Stimulated activated CD8-positive, alpha-beta memory T cell treated with anti-CD3 and anti-CD28 coated beads, Interleukin-12 subunit alpha, Interleukin-12 subunit beta, amount 100 ng/mL, for 4 hours (primary cell): ENCODE data around the gene MAN1B1.
"Not testable (repeated sequence)": the region's sequence is repeated elsewhere in the genome, so short reads cannot be mapped to it uniquely, and the experiment has no call there.

Experiments used
- DNase-seq: peaks from one replicate; pipeline ENCODE4 v3.0.0-alpha.2; 2020; ENCODE audit warnings: low read depth

Gene MAN1B1

DNA sequence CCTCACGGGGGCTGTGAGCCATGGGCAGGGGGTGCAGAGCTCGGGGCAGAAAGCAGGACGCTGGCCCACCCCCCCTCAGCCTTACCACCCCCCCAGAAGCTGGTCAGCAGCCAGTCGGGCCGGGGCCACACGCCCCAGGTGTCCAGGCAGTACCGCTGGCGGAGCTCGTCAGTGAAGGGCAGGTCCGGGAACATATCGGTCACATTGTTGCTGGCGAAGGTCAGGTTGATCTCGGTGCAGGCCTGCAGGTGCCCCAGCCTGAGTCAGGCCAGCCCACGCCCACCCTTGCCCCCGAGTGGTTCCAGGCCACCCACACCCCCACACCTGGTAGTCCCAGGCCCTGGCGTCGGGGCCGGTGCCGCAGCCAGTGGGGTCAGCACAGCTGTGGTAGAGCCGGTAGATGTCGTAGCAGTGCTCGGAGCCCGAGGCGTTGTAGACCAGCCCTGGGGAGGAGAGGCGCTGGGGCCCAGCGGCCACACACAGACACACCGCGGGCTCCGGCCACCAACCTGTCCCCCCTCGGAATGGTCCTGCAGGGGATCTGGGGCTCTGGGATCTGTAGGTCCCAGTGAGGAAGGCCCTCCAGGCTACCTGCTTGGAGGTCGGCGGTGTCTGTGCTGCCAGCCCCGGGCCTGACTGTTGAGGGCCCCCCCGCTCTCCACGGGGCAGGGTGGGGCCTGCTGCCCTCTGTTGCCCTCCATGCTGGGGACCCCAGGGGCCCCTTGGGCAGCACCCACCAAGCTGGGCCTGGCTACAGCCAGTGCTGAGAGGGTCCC is 25.2 kb downstream of the MAN1B1 start:
- DNase-seq: no peak

DNA sequence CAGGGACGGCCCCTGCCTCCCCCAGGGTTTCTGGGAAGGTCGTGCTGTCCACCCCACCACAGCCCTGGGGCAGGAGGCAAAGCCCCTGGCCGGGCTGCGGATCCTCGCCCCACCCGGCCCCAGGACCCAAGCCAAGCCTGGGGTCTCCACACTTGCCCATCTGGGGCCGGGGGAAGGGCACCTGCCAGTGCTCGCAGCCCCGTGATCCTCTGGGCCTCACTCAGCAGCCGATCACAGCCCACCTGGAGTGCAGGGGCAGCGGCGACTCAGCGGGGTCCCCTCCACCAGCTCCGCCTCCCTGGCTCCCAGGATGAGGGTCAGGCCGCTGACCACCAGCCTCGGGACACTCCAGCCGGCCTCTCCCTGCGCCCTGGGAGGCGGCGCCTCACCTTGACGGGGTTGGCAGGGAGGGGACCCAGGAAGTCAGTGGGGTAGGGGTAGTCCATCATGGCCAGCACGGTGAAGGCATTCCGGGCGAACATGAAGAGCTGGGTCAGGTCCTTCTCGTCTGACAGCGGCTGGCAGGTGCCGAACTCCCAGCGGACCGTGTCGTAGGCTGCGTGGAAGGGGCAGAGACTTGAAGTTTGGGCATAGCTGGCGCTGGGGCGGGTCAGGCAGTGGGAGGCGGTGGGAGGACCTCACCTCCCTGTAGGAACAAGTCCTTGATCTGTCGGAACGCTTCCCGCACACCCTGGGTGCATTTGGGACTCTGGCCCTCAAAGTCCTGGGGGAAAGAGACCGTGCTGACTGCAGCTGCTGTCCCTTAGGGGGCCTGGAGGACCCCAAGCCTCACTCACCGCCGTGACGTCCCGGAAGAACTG is 26.0 kb downstream of the MAN1B1 start:
- no peak for DNase-seq

GRCh38 chr9:137113385-137114159 is 26.8 kb downstream of the MAN1B1 start:
- no peak for DNase-seq

GRCh38 chr9:137114220-137114612 is 27.4 kb downstream of the MAN1B1 start:
- DNase-seq: no peak

DNA sequence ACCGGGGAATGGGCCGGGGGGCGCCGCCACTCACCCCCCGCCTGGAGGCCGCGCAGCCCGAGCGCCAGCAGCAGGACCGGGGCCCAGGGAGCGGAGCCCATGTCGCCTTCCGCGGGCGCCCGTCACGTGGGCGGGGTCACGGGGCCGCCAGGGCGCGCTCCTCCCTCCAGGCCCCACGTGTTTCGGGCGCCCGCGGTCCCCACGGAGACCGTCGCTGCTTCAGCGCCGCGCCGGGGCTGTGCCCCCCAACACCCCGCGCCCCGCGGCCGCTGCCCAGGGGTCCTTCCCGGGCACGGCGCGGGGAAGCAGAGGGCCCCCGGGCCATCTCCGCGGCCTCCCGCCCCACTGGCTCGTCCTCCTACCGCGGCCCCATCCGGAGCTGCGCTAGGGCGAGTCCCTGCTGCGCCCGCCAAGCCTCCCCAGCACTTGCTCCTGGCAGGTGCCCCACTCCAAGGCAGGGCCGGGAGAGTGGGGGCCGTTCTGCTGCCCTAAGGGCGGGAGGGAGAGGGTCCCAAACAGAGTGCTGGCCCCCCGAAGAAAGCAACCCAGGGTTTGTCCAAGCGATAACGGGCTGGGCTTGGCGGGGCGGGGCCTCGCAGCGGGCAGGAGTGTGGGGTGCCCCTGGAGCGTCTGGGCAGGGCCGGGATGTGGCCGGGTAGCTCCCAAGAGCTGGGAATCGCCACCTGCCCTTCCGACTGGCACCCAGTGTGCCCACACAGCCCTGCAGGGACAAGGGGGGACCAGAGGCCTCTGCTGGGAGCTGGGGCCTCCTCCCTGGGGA is 28.0 kb downstream of the MAN1B1 start, which contains the start of gene DPP7:
TSS of gene DPP7 (minus strand) at position 121 of the 781 bp plus-strand sequence. CDS start at position 101, 20 bp downstream.
- peak; percentile 74 for DNase-seq

GRCh38 chr9:137115394-137116026 is 28.7 kb downstream of the MAN1B1 start:
- DNase-seq: no peak

DNA sequence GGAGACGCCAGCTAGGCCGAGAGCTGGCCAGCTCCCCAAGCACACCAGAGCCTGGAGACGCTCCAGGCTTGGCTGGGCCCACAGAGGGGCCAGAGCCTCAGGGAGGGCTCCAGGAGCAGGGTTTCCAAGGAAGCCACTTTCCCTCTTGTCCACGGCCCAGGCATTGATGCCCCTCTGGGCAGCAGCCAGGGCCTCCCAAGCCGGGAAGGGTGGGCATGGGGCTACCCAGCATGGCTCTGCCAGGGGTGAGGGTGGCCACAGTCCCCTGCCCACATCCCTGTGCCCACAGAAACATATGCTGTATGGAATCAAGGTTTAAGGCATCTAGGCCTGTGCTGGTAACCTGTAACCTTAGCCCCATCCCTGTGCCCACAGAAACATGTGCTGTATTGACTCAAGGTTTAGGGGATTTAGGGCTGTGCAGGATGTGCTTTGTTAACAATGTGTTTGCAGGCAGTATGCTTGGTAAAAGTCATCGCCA is 29.3 kb downstream of the MAN1B1 start:
- no peak for DNase-seq

DNA sequence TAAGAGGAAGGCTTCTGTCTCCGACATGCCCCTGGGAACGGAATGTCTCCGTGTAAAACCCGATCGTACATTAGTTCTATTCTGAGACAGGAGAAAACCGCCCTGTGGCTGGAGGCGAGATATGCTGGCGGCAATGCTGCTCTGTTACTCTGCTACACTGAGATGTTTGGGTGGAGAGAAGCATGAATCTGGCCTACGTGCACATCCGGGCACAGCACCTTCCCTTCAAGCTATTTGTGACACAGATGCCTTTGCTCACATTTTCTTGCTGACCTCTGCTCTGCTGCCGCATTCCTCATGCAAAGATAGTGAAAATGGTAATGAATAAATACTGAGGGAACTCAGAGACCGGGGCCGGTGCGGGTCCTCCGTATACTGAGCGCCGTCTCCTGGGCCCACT is 29.9 kb downstream of the MAN1B1 start:
- DNase-seq: no peak

DNA sequence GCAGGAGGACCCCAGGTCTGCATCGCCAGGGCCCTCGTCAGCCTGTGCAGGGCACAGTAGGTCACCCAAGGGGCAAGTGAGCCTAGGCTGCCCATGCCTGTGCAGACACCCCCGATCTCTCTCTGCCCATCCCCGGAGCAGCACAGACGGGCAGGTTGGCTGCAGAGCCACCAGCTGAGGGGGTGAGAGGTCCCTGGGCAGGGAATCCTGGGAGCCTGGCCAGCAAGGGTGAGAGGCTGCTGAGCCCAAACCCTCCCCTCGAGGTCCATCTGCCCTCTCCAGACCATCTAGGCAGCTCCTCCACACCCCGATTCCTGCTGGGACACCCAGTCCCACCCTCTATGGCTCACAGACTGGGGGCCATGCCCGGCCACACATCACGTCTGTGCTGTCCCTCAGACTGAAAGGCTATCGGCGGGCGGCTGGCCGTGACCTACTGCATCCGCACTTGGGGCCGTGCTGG is 30.5 kb downstream of the MAN1B1 start:
- DNase-seq: no peak

- DNase-seq: not testable (repeated sequence)
Observed at GRCh38 chr9:137118092-137118603, 31.4 kb downstream of the MAN1B1 start.

DNA sequence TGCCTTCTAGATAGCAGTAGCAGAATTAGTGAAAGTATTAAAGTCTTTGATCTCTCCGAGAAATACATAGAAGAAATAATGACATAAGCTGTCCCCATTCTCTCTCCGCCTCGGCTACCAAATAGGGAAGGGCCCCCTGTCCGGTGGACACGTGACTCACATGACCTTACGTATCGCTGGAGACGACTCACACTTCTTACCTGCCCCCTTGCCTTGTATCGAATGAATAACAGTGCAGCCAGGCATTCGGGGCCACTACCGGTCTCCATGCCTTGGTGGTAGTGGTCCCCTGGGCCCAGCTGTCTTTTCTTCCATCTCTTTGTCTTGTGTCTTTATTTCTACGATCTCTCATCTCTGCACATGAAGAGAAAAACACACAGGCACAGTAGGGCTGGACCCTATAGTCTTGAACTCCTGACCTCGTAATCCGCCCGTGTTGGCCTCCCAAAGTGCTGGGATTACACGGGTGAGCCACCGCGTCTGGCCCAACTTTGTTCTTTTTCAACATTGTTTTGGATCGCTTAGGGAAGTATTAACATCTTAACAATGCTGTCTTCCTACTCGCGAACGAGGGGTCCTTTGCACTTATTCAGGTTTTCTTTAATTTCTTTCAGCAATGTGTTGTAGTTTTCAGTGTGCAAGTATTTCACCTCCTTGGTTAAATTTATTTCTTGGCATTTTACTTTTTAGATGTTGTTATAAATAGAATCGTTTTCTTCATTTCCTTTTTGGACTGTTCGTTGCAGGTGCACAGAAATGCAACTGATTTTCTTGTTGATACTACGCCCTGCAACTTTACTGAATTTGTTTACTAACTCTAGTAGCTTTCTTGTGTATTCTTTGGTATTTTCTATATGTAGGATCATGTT is 35.4 kb downstream of the MAN1B1 start:
- not testable (repeated sequence) for DNase-seq

- DNase-seq: not testable (repeated sequence)
Observed at GRCh38 chr9:137122796-137123467, 36.1 kb downstream of the MAN1B1 start.

GRCh38 chr9:137123468-137123837 is 36.7 kb downstream of the MAN1B1 start:
- no peak for DNase-seq

DNA sequence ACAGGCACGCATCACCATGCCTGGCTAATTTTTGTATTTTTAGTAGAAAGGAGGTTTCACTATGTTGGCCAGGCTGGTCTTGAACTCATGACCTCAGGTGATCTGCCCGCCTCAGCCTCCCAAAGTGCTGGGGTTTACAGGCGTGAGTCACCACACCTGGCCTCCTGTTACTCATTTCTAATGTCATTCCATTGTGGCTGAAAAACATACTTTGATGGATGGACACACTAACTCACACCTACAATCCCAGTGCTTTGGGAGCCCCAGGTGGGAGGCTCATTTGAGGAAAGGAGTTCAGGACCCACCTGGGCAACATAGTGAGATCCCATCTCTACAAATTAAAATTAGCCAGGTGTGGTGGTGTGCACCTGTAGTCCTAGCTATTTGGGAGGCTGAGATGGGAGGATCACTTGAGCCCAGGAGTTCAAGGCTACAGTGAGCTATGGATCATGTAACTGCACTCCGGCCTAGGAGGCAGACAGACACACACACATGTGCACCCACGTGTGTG is 37.2 kb downstream of the MAN1B1 start:
- not testable (repeated sequence) for DNase-seq

- no peak for DNase-seq
Observed at GRCh38 chr9:137126786-137127185, 40.0 kb downstream of the MAN1B1 start.

GRCh38 chr9:137127301-137128157 is 40.7 kb downstream of the MAN1B1 start:
- DNase-seq: no peak

GRCh38 chr9:137128158-137128861 is 41.5 kb downstream of the MAN1B1 start:
- DNase-seq: no peak
